GM18951 (cell line): ENCODE measurements around the gene PACSIN2.
"Not testable (repeated sequence)": the region's sequence is repeated elsewhere in the genome, so short reads cannot be mapped to it uniquely, and the experiment has no call there.

Experiments
- POLR2A ChIP-seq: IDR thresholded peaks from 4 replicates; pipeline ENCODE4 v1.6.1; 2011; ENCODE audit warnings: mild to moderate bottlenecking; ENCODE audit not compliant: insufficient read length, insufficient read depth; ENCODE audit errors: extremely low read depth
- in situ Hi-C: fragments of 300-500 bp; cut with MboI; formaldehyde crosslinking; loops from one replicate; pipeline ENCODE4 v1.12.0; 2022; ENCODE audit warnings: low sequenced_read_pairs, mixed read lengths, inconsistent platforms; ENCODE audit not compliant: unreplicated experiment

Gene PACSIN2

DNA sequence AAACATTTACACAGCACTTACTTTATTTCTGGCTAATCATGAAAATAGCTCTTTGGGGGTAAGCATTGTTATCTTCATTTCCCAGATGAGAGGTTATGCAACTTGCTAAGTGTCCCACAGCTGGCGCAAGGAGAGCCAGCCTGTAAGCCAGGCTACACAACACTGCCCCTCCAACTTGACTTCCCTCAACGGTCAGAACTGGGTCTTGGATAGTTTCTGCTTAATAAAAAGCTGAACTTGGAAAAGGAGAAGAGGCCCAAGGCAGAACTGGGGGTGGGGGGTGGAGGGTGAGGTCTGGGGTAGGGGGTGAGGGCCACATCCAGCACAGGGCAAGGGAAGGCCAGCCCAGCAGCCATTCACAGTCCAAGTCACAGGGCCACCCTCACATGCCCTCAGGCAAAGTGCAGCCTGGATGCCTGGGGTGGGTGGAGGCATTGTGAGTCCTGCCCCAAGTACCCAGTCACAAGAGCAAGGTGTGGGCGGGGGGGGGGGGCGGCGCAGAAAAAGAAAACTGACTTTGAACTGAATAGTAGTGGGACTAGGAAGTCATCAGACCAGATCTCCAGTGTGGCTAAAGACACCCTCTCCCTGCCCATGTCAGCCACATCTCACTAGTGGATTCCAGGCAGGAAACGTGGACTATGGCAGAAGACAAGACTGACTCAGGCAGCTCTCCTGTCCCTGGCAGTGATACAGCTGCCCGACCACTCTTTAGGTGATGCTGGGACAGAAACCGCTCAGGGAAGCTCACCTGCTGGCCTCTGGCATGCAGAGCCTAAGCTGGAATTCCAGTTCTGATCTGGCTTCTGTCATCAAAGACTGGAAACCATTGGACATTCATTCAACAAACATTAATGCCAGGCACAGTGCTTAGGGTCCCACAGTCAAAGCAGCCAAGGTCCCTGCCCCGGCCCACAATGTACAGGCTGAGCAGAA, 52.4 kb downstream of the PACSIN2 start:
- in situ Hi-C loops = no loop called here
- no peak for TF ChIP-seq POLR2A

DNA sequence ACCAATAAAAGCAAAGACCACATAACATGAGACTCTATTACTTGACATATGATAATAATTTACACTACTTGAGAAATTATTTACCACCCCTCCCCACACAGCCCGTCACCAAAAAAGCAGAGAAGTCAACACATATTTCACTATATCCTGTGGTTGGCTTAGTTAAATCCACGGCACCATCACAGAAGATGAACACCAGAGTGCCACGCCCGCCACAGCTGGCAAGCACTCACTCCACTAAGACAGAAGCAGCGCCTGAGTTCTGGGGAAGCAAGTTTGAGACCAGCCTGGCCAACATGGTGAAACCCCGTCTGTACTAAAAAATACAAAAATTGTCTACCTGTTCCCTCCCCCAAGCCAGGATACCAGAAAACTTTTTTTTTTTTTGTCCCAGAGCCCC, 53.1 kb downstream of the PACSIN2 start:
- no peak for TF ChIP-seq POLR2A
- in situ Hi-C loops = no loop called here

DNA sequence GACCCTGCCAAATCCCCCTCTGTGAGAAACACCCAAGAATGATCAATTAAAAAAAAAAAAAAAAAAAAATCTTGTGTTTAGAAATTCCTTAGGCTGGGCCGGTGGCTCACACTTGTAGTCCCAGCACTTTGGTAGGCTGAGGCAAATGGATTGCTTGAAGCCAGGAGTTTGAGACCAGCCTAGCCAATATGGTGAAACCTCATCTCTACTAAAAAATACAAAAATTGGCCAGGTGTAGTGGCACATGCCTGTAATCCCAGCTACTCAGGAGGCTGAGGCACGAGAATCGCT, 53.6 kb downstream of the PACSIN2 start:
- in situ Hi-C loops = not testable (repeated sequence)

DNA sequence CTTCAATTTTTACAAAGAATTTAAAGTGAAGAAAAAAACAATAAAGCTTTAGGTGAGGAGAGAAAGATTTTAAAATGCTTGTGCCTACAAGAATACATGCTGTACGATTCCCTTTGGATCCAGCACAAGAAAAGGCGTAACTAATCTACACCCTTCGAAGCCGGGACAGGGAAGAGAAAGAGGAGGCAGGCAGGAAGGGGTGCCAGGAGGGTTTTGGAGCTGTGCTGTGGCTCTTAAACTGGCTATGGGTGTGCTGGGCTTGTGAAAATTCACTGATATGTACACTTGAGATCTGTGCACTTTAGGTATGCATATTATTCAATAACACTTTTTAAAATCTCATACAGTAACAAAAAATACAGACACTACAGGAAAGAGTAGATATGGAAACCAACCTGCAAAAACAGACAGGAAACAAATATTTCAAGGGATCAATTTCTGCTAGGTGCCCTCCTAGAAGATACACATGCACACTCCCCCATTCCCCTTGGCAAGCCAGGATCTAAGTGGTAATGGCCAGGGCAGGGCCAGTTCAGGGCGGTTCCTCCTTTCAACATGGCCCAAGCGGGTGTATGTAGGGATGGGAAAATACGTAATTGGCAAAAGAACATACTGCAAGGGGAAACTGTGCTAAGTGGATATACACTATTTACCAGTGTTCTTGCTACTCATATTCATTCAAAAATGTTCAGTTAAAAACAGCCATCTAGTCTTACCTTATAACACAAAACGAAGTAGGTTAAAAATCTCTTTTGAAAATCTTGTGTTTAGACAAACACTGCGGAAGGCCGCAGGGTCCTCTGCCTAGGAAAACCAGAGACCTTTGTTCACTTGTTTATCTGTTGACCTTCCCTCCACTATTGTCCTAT, 54.2 kb downstream of the PACSIN2 start:
- in situ Hi-C loops = no loop called here
- no peak for TF ChIP-seq POLR2A

DNA sequence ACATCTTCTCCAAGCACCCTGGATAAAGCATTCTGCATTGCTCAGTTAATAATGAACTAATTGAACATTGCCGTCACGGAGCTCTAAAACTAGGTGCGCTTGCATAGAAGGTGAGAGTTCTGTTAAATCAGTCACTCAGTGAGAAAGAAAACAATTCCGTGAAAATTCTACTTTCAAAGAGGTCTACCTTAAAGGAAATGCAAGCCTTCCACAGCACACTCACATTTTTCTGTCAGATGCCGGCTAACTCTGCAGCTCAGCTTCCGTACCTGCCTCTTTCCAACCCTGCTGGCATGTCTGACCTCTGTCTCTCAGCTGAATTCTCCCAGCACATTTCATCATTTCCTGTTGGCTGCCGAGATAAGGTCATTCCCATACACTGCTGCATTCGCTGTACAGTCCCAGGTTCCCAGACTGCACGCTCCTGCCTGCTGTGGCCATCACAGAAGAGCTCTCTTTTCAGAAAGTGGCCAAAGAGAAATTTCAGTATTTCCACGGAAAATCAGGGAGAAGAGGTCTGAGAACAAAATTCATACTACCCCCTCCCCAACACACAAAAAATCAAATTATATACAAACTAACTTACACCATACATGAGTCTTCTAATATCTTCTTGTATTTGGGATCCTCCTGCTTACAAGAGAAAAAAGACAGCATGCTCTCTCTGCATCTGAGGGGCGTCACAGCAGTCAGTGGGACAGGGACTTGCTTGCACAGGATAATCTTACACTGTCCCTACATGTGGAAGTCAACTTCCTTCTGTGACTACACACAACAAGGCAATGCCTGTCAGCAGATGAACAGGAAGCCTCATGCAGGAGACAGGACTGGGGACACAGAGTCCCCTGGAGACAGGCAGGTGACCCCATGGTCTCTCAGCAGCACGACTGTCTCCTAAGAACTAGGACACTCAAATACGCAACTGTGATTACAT, 55.1 kb downstream of the PACSIN2 start:
- TF ChIP-seq POLR2A = no peak
- in situ Hi-C loops = no loop called here

DNA sequence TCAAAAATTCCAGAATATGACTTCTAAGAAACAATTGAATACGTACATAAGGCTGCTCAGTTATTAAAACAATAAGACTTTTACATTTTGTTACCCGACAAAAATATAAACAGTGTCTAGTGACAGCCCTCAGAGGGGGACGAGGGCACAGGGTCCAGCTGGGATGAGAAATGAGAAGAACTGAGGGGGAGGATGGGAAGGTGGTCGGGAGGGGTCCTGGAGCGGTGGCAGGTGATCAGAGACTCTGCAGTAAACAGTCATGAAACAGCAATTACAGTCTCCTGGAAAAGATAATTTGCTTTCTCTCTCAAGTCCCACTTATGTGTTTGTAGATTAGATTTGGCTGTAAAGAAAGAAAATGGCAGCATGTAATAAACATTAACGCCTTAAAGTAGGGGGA, 56.0 kb downstream of the PACSIN2 start:
- in situ Hi-C loops = no loop called here
- TF ChIP-seq POLR2A = no peak

DNA sequence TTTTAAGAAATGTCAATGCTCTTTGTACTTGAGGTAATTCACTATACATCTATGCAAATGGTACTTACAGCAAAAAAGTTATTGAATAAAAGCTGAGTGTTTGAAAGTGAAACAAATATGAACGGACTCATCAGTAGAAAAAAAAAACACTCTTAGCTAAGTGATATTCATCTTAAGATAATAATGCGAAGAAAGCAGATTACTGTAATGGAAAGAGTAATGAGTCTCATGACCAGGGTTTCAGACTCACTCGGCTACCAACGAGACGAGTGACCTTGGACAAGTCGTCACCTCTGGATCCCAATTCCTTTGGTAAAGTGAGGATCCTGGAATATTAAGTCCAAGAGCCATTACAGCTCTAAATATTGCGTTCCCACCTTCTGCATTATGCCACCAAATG, 57.0 kb downstream of the PACSIN2 start:
- in situ Hi-C loops = no loop called here
- no peak for TF ChIP-seq POLR2A

DNA sequence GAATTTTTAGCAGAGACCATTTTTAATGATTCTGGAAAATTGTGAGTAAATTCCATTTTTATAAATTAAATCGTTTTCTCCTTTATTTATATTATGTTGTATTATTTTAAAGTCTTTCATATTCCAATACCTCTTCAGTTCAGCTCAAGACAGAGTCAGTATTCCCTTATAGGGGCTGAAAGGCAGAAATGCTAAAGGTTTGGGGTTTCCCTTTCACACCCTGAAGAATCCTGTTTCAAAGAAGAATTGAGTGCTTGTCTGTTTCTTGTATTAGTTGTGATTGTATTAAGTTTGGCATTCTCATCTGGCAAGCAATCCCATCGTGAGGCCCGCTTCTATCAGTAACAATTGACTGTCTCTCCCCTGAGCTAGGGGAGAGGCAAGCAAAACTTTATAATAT, 57.4 kb downstream of the PACSIN2 start:
- in situ Hi-C loops = no loop called here
- no peak for TF ChIP-seq POLR2A

DNA sequence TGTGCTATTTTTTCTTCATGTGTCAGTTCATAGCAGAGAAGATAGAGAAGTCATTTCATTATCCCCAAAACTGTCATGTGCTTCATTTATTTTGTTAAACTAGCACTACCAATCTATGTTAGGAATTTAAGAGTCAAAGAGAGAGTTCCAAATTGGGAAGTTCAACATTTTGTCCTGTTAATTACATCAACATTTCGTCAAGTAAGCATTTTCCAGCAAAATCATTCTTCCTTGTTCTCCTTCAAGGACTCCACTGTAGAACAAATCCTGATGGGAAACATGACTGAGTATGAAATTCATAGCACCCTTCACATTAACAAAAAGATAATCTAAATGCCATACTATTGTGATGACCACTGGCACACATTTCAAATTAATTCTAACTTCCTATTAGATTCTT, 59.1 kb downstream of the PACSIN2 start:
- in situ Hi-C loops = no loop called here
- TF ChIP-seq POLR2A = no peak

DNA sequence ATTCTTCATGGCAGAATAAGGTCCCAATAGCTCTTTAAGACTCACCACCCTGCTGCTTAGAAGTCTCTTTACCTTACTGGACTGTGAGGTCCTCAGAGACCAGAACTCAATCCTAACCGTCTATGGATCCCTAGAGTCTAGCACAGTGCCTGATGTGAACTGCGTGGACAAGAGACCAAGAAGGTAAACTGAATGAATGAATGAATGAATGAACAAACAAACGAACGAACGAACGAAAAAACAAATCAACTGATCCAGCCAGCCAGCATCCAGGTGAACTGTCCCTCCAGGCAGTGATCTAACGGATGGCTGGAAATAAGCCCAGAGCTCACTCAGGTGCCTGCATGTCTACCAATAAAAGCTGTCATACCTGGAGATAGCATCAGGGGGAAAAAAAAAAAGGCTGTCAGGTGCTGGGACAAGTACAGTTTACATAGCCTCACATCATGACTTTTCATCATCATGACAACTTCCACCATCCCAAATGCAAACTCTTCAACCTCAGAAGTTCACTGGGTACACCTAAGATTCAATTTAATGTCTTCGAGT, 59.8 kb downstream of the PACSIN2 start:
- in situ Hi-C loops = no loop called here
- TF ChIP-seq POLR2A = no peak

DNA sequence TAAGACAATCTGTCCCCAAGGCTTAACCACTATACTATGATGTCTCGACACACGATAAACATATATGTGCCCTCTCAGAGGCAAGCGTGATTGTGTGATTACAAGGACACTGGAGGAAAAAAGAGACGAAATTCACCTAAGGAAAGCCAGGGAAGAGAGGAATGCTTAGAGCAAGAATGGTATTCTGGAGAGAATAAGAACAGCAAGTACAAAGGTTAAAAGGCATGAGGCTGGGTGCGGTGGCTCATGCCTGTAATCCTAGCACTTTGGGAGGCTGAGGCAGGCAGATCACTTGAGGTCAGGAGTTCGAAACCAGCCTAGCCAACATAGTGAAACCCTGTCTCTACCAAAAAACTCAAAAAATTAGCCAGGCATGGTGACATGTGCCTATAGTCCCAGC, 61.2 kb downstream of the PACSIN2 start:
- in situ Hi-C loops = not testable (repeated sequence)

DNA sequence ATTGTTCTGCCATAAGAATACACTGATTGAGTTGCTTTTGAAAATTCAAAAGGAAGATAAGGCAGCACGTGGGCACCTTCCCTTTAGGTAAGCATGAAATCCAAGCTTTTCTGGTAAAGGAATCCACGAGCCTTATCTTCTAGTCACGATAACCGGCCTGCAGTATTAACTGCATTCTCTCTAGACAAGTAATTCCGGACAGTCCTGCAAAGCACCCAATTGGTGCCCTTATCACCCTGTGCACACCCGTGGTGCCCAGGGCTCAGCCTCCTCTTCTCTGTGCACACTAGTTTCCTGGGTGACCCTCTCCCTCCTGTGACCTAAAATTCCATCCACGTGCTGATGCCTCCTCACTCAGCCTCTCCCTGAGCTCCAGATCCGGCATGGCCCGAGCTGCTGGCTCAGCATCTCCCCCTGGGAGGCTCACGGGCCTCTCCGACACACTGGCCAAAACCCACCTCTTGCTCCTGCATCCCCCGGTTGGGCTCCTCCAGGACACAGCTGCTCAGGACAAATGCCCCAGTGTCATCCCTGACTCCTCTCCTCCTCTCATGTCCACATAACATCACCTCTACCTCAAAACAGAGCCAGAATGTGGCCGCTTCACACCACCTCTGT, 63.7 kb downstream of the PACSIN2 start:
- TF ChIP-seq POLR2A = no peak
- in situ Hi-C loops = no loop called here
